T-cell (primary cell): ENCODE results near the gene GRIN2A. TPM values are rescaled to one million over a fixed set of nuclear protein-coding genes. Genes with fewer than 3 reads are reported as not detected.
A peak's percentile ranks its signal among the peaks of the same experiment; 100 is the strongest.

Source experiments
- ATAC-seq, 4 experiments: fragments of 200-7000 bp in 3 of 4; fragments of 150-1000 bp in 1 of 4; cut with Tn5 transposase; replicated peaks in 1 of 4; 1 replicate in 3 of 4; 2 replicates in 1 of 4; pipeline ENCODE4 v1.10.0; 2021; ENCODE audit warnings: moderate library complexity in 3 of 4, mild to moderate bottlenecking in 2 of 4, moderate number of reproducible peaks in 1 of 4
- CTCF ChIA-PET, 2 donors: fragments of 300-600 bp; sonication (Branson Sonifier 250); formaldehyde crosslinking; loops; one replicate each; lab custom pipeline; 2022; ENCODE audit warnings: antibody characterized with exemption in 2 of 2; lab: Charles Lee
- POLR2A ChIA-PET, 2 donors: fragments of 300-600 bp; sonication (Branson Sonifier 250); formaldehyde crosslinking; loops; one replicate each; lab custom pipeline; 2022; ENCODE audit warnings: antibody characterized with exemption in 2 of 2; lab: Charles Lee
- DNase-seq, 35 experiments: peaks; one replicate each; pipeline versions ENCODE4 v3.0.0 to v3.0.0-alpha.2; 2013 to 2023
- H3K27ac ChIP-seq: one replicate; pipeline ENCODE4 v1.5.1; 2013; ENCODE audit warnings: low read length
- H3K27me3 ChIP-seq, 2 experiments: replicated peaks in 1 of 2; 1 replicate in 1 of 2; 2 replicates in 1 of 2; pipeline versions ENCODE4 v1.6.1 to v1.7.0; 2013; ENCODE audit warnings: low read length in 1 of 2, mixed read lengths in 1 of 2; ENCODE audit not compliant: control insufficient read depth in 2 of 2, insufficient read depth in 2 of 2; ENCODE audit errors: extremely low read depth in 1 of 2
- H3K36me3 ChIP-seq, 2 donors: 1 replicate in 1 of 2; 2 replicates in 1 of 2; pipeline versions ENCODE4 v1.6.1 to v1.7.0; 2013; ENCODE audit warnings: low read length in 1 of 2; ENCODE audit not compliant: control insufficient read depth in 2 of 2, insufficient read depth in 1 of 2; ENCODE audit errors: extremely low read depth in 1 of 2
- H3K4me1 ChIP-seq, 2 experiments: 1 replicate in 1 of 2; 2 replicates in 1 of 2; pipeline versions ENCODE4 v1.6.1 to v1.7.0; 2013; ENCODE audit warnings: low read length in 2 of 2, mixed read lengths in 1 of 2; ENCODE audit not compliant: insufficient read depth in 2 of 2, control insufficient read depth in 1 of 2; ENCODE audit errors: extremely low read depth in 1 of 2
- H3K4me3 ChIP-seq, 2 donors: 1 replicate in 1 of 2; 2 replicates in 1 of 2; pipeline versions ENCODE4 v1.5.1 to v1.7.0; 2013; ENCODE audit warnings: mild to moderate bottlenecking in 2 of 2, low read length in 1 of 2, moderate library complexity in 1 of 2; ENCODE audit not compliant: control insufficient read depth in 1 of 2; ENCODE audit errors: extremely low read depth in 1 of 2
- H3K9me3 ChIP-seq: 2 replicates; pipeline ENCODE4 v1.7.0; 2013
- H3K27ac Mint-ChIP-seq, 2 donors: one replicate each; pipeline ENCODE4 v1.8.0; 2020 to 2021; ENCODE audit warnings: mild to moderate bottlenecking in 2 of 2, mixed read lengths in 2 of 2
- H3K27me3 Mint-ChIP-seq, 2 donors: one replicate each; pipeline ENCODE4 v1.8.0; 2021 to 2022; ENCODE audit warnings: mixed read lengths in 2 of 2
- H3K36me3 Mint-ChIP-seq: one replicate; pipeline ENCODE4 v1.8.0; 2021; ENCODE audit warnings: mixed read lengths
- H3K4me1 Mint-ChIP-seq, 3 donors: one replicate each; pipeline ENCODE4 v1.8.0; 2020 to 2022; ENCODE audit warnings: mixed read lengths in 3 of 3, mild to moderate bottlenecking in 1 of 3
- H3K4me3 Mint-ChIP-seq, 3 donors: one replicate each; pipeline ENCODE4 v1.8.0; 2020 to 2022; ENCODE audit warnings: mild to moderate bottlenecking in 3 of 3, mixed read lengths in 3 of 3, moderate library complexity in 3 of 3
- H3K9me3 Mint-ChIP-seq, 3 donors: one replicate each; pipeline ENCODE4 v1.8.0; 2020 to 2022; ENCODE audit warnings: mixed read lengths in 3 of 3
- WGBS: methylation state at CpG from one replicate; pipeline ENCODE4 v1.1.5; 2013; ENCODE audit warnings: missing lambda C conversion rate; ENCODE audit not compliant: insufficient coverage; 5-methylcytosine and 5-hydroxymethylcytosine counted together
- total RNA-seq, 35 experiments: library from RNA in 6 of 35; stranded (reverse) in 6 of 35; fragments of 120-200 nt in 1 of 35; gene quantifications; one replicate each; pipeline versions ENCODE4 v1.2.1 to v1.2.4 and lab custom pipeline; 2013 to 2026

GRIN2A gene
- total RNA-seq: under 1 TPM in 1 of 5 donors, not detected in 4; 0.03 TPM
- not detected for total RNA-seq (2013)
- 0 to 0.12 (median 0) reads per million in 29 experiments for total RNA-seq (lab: John Stamatoyannopoulos, UW)

- Histone ChIP-seq H3K27ac (no peak within 1 kb of the TSS), H3K36me3 (no peaks in the 10 kb centered on the region), H3K4me3 (peak within 1 kb of the TSS in 1 of 2 donors; percentile 30), H3K27me3 (peaks cover 5 to 45% of the 10 kb centered on the region in 2 experiments), H3K9me3 (no peaks in the 10 kb centered on the region), H3K4me1 (peaks cover 0 to 15% of the 10 kb centered on the region in 2 experiments)
- ATAC-seq: no peak
- Mint-ChIP-seq H3K36me3 (no peaks in the 10 kb centered on the region), H3K4me1 (peaks cover 6 to 15% (median 7%) of the 10 kb centered on the region in 3 donors), H3K9me3 (no peaks in the 10 kb centered on the region), H3K27me3 (peaks cover 50 to 69% of the 10 kb centered on the region in 2 donors), H3K4me3 (peak within 1 kb of the TSS in 2 of 3 donors; percentile 13 to 49), H3K27ac (no peak within 1 kb of the TSS)
- WGBS: 5% methylated on average over 45 of the region's 64 CpGs
- DNase-seq: no peak
- POLR2A ChIA-PET: no interaction called here
- CTCF ChIA-PET: interaction anchor here in 1 of 2 donors (0.7 kb wide), 1 partner anchor 1302 kb away, joined by 7 read pairs; no protein-coding TSS in a partner anchor
Measured at GRCh38 chr16:10182222-10183053, at the start of gene GRIN2A. Gene GRIN2A, minus strand, starts transcription at chr16:10182428. Its CDS starts 2,017 bp downstream, at chr16:10180411.

DNA sequence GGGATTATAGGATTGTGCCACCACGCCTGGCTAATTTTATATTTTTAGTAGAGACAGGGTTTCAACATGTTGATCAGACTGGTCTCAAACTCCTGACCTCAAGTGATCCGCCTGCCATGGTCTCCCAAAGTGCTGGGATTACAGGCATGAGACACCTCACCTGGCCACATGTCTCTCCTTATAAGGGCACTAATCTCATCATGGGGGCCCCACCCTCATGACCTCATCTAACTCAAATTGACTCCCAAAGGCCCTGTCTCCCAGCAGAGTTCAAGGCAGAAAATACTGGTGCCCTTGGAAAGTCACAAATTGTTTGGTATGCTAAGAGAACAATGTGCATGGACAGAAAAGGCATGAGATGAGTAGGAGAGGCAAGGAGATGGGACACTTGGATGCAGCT is 49.3 kb upstream of the GRIN2A start:
- 75% methylated on average over 1 of the region's 2 CpGs for WGBS
- peaks cover 0 to 3% (median 0%) of the 10 kb centered on the region in 3 donors for H3K4me1 Mint-ChIP-seq
- no peaks in the 10 kb centered on the region for H3K36me3 Mint-ChIP-seq
- ATAC-seq: no peak
- peaks cover 0 to 9% of the 10 kb centered on the region in 2 experiments for H3K27me3 ChIP-seq
- no peak for DNase-seq
- H3K9me3 ChIP-seq: no peaks in the 10 kb centered on the region
- peaks cover 7 to 17% (median 11%) of the 10 kb centered on the region in 3 donors for H3K9me3 Mint-ChIP-seq
- no peaks in the 10 kb centered on the region for H3K4me1 ChIP-seq
- peaks cover 2 to 18% of the 10 kb centered on the region in 2 donors for H3K27me3 Mint-ChIP-seq
- POLR2A ChIA-PET: no interaction called here
- no peak overlapping the region for H3K27ac ChIP-seq
- H3K4me3 Mint-ChIP-seq: no peak overlapping the region
- H3K27ac Mint-ChIP-seq: no peak overlapping the region
- CTCF ChIA-PET: no interaction called here
- no peak overlapping the region for H3K4me3 ChIP-seq
- no peaks in the 10 kb centered on the region for H3K36me3 ChIP-seq

GRCh38 chr16:10228779-10229178 is 46.6 kb upstream of the GRIN2A start:
- peaks cover 0 to 3% (median 0%) of the 10 kb centered on the region in 3 donors for H3K4me1 Mint-ChIP-seq
- ChIA-PET POLR2A (no interaction called here), CTCF (no interaction called here)
- H3K27me3 Mint-ChIP-seq: peaks cover 15 to 29% of the 10 kb centered on the region in 2 donors
- no peak overlapping the region for H3K4me3 ChIP-seq
- no peaks in the 10 kb centered on the region for H3K36me3 ChIP-seq
- H3K9me3 Mint-ChIP-seq: peaks cover 7 to 17% (median 11%) of the 10 kb centered on the region in 3 donors
- no peak overlapping the region for H3K27ac Mint-ChIP-seq
- no peaks in the 10 kb centered on the region for H3K9me3 ChIP-seq
- no peak for ATAC-seq
- no peak for DNase-seq
- H3K36me3 Mint-ChIP-seq: no peaks in the 10 kb centered on the region
- no peaks in the 10 kb centered on the region for H3K4me1 ChIP-seq
- WGBS: 0% methylated on average over 2 of the region's 2 CpGs
- H3K4me3 Mint-ChIP-seq: no peak overlapping the region
- H3K27me3 ChIP-seq: peaks cover 0 to 12% of the 10 kb centered on the region in 2 experiments
- no peak overlapping the region for H3K27ac ChIP-seq

DNA sequence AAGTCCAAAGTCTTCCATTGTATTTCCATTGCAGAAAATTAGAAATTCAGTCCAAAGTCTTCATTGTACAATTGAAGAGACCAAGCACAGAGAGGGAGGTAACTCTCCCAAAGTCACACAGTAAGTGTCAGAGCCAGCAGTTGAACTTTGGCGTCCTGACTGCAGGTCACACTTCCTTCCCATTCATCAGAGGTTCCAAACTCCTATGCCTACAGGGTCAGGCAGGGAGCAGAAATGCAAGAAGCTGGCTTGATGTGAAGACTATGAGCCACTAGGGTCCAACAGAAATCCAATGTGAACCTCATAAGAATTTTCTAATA is 44.7 kb upstream of the GRIN2A start:
- peaks cover 0 to 3% (median 0%) of the 10 kb centered on the region in 3 donors for H3K4me1 Mint-ChIP-seq
- no peak overlapping the region for H3K4me3 ChIP-seq
- H3K27ac Mint-ChIP-seq: no peak overlapping the region
- no peak for DNase-seq
- no peaks in the 10 kb centered on the region for H3K4me1 ChIP-seq
- H3K27ac ChIP-seq: no peak overlapping the region
- ChIA-PET POLR2A (no interaction called here), CTCF (no interaction called here)
- H3K27me3 ChIP-seq: peaks cover 0 to 22% of the 10 kb centered on the region in 2 experiments
- no peak for ATAC-seq
- H3K36me3 ChIP-seq: no peaks in the 10 kb centered on the region
- no peaks in the 10 kb centered on the region for H3K9me3 ChIP-seq
- no CpG with 5 or more reads among the region's 1 CpG for WGBS
- H3K9me3 Mint-ChIP-seq: peaks cover 2 to 5% (median 4%) of the 10 kb centered on the region in 3 donors
- no peaks in the 10 kb centered on the region for H3K36me3 Mint-ChIP-seq
- no peak overlapping the region for H3K4me3 Mint-ChIP-seq
- H3K27me3 Mint-ChIP-seq: peaks cover 18 to 27% of the 10 kb centered on the region in 2 donors

GRCh38 chr16:10226141-10226986 is 44.1 kb upstream of the GRIN2A start:
- peaks cover 0 to 3% (median 0%) of the 10 kb centered on the region in 3 donors for H3K4me1 Mint-ChIP-seq
- ChIA-PET POLR2A (no interaction called here), CTCF (no interaction called here)
- Histone ChIP-seq H3K9me3 (no peaks in the 10 kb centered on the region), H3K27ac (no peak overlapping the region), H3K36me3 (no peaks in the 10 kb centered on the region), H3K4me3 (no peak overlapping the region), H3K4me1 (no peaks in the 10 kb centered on the region), H3K27me3 (peaks cover 0 to 20% of the 10 kb centered on the region in 2 experiments)
- H3K9me3 Mint-ChIP-seq: peaks cover 0 to 2% (median 0%) of the 10 kb centered on the region in 3 donors
- no peak overlapping the region for H3K4me3 Mint-ChIP-seq
- 50% methylated on average over 2 of the region's 9 CpGs for WGBS
- H3K36me3 Mint-ChIP-seq: no peaks in the 10 kb centered on the region
- no peak overlapping the region for H3K27ac Mint-ChIP-seq
- DNase-seq: no peak
- H3K27me3 Mint-ChIP-seq: peaks cover 22 to 28% of the 10 kb centered on the region in 2 donors
- ATAC-seq: no peak

DNA sequence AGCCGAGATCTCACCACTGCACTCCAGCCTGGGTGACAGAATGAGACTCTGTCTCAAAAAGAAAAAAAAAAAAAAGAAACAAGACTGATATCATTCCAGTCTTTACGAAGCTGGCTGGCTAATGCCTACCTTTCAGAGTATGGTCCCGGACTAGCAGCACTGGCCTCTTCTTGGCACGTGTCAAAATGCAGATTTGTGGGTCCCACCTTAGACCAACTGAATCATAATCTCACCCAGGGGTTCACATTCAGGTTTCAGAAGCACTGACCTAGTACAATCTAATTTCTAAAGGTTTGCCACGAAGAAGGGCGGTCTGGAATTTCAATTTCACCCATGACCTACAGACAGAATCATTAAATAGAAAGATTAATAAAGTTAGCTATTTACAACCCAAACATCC is 43.4 kb upstream of the GRIN2A start:
- H3K4me1 ChIP-seq: no peaks in the 10 kb centered on the region
- no peaks in the 10 kb centered on the region for H3K9me3 Mint-ChIP-seq
- H3K27me3 ChIP-seq: peaks cover 0 to 16% of the 10 kb centered on the region in 2 experiments
- no peak overlapping the region for H3K4me3 ChIP-seq
- H3K4me3 Mint-ChIP-seq: no peak overlapping the region
- DNase-seq (no peak), ATAC-seq (no peak)
- H3K27ac ChIP-seq: no peak overlapping the region
- 78% methylated on average over 1 of the region's 6 CpGs for WGBS
- H3K4me1 Mint-ChIP-seq: peaks cover 0 to 3% (median 0%) of the 10 kb centered on the region in 3 donors
- CTCF ChIA-PET: no interaction called here
- peaks cover 22 to 31% of the 10 kb centered on the region in 2 donors for H3K27me3 Mint-ChIP-seq
- POLR2A ChIA-PET: no interaction called here
- no peaks in the 10 kb centered on the region for H3K36me3 Mint-ChIP-seq
- H3K36me3 ChIP-seq: no peaks in the 10 kb centered on the region
- H3K9me3 ChIP-seq: no peaks in the 10 kb centered on the region
- H3K27ac Mint-ChIP-seq: no peak overlapping the region
